OCI-LY7 (cell line): ENCODE measurements around the gene LRG1. TPM values are rescaled to one million over a fixed set of nuclear protein-coding genes. Genes with fewer than 3 reads are reported as not detected.
A peak's percentile ranks its signal among the peaks of the same experiment; 100 is the strongest.

Experiments used
- BruUV-seq: library from RNA; stranded (reverse); fragments of 400-500 nt; replicated peaks from 2 replicates; lab custom pipeline; 2021; lab: Mats Ljungman, UMichigan
- CTCF ChIA-PET: fragments of 300-600 bp; sonication (Branson Sonifier 250); formaldehyde crosslinking; loops from one replicate; lab custom pipeline; 2022; ENCODE audit warnings: antibody characterized with exemption; ENCODE audit not compliant: unreplicated experiment; lab: Charles Lee
- POLR2A ChIA-PET: fragments of 300-600 bp; sonication (Branson Sonifier 250); formaldehyde crosslinking; loops from one replicate; lab custom pipeline; 2022; ENCODE audit warnings: antibody characterized with exemption; lab: Charles Lee
- DNase-seq: peaks from one replicate; pipeline ENCODE4 v3.0.0-alpha.2; 2015; ENCODE audit warnings: low spot score
- H2AFZ ChIP-seq: fragments of 200-600 bp; sonication (generic), shearing (Covaris generic); 2 replicates; pipeline ENCODE4 v1.6.1; 2014; ENCODE audit warnings: mild to moderate bottlenecking, antibody characterized with exemption, low read length, moderate library complexity
- H3K27ac ChIP-seq: fragments of 200-600 bp; sonication (generic); 2 replicates; pipeline ENCODE4 v1.5.1; 2014; ENCODE audit warnings: mixed run types, low read depth, mild to moderate bottlenecking, moderate library complexity, low read length, inconsistent platforms; ENCODE audit not compliant: poor library complexity, severe bottlenecking
- H3K36me3 ChIP-seq: fragments of 200-600 bp; sonication (generic); 2 replicates; pipeline ENCODE4 v1.6.1; 2014; ENCODE audit warnings: mild to moderate bottlenecking, antibody characterized with exemption, low read length, moderate library complexity, mixed read lengths; ENCODE audit not compliant: insufficient read depth
- H3K4me1 ChIP-seq: fragments of 200-600 bp; sonication (generic); 2 replicates; pipeline ENCODE4 v1.5.1; 2014; ENCODE audit warnings: mild to moderate bottlenecking, low read length; ENCODE audit not compliant: insufficient read depth, poor library complexity, severe bottlenecking
- H3K4me2 ChIP-seq: fragments of 200-600 bp; sonication (generic); 2 replicates; pipeline ENCODE4 v1.6.1; 2014; ENCODE audit warnings: mild to moderate bottlenecking, low read length
- H3K4me3 ChIP-seq: fragments of 200-600 bp; sonication (generic); 2 replicates; pipeline ENCODE4 v1.5.1; 2014; ENCODE audit warnings: mild to moderate bottlenecking, low read depth, low read length; ENCODE audit not compliant: poor library complexity, severe bottlenecking
- H3K79me2 ChIP-seq: fragments of 200-600 bp; sonication (generic); 2 replicates; pipeline ENCODE4 v1.6.1; 2016; ENCODE audit warnings: low read depth, mild to moderate bottlenecking, low read length, moderate library complexity, mixed read lengths; ENCODE audit not compliant: insufficient read depth
- H3K9me2 ChIP-seq: fragments of 200-600 bp; sonication (generic); 2 replicates; pipeline ENCODE4 v1.6.1; 2016; ENCODE audit warnings: mild to moderate bottlenecking, low read length, mixed read lengths; ENCODE audit not compliant: insufficient read depth
- H3K9me3 ChIP-seq: fragments of 200-600 bp; sonication (generic); 2 replicates; pipeline ENCODE4 v1.6.1; 2014; ENCODE audit warnings: mild to moderate bottlenecking, mixed run types, low read length, mixed read lengths
- H4K20me1 ChIP-seq: fragments of 200-600 bp; sonication (generic); 2 replicates; pipeline ENCODE4 v1.6.1; 2014; ENCODE audit warnings: mild to moderate bottlenecking, antibody characterized with exemption, low read length, moderate library complexity, mixed read lengths; ENCODE audit not compliant: insufficient read depth
- EZH2phosphoT487 ChIP-seq: fragments of 200-600 bp; sonication (generic); IDR thresholded peaks from 2 replicates; pipeline ENCODE4 v1.6.1; 2018; ENCODE audit warnings: low read depth, borderline replicate concordance, mild to moderate bottlenecking, mixed run types, antibody characterized with exemption, low read length, moderate library complexity, mixed read lengths
- intact Hi-C: fragments of 100-400 bp; cut with micrococcal nuclease; formaldehyde crosslinking; loops from one replicate; pipeline ENCODE4 v1.10.0; 2022; ENCODE audit not compliant: unreplicated experiment
- total RNA-seq, 2 experiments: library from RNA; depleted of rRNA in 1 of 2; stranded (reverse); fragments of >200 nt in 1 of 2; shearing (Covaris generic) in 1 of 2; gene quantifications; 2 replicates each; pipeline ENCODE4 v1.2.3, GENCODE V29; 2014 to 2022
- TF ChIP-seq, protein P1 (sequence below): fragments of 200-600 bp; sonication (generic); conservative IDR thresholded peaks from 2 replicates; pipeline ENCODE4 v1.5.1; 2014; ENCODE audit warnings: mild to moderate bottlenecking, antibody characterized with exemption, low read length, moderate library complexity, mixed read lengths

LRG1 gene
- total RNA-seq, 2 experiments from 2014 or later, result 1.6 to 1.9 TPM

DNA sequence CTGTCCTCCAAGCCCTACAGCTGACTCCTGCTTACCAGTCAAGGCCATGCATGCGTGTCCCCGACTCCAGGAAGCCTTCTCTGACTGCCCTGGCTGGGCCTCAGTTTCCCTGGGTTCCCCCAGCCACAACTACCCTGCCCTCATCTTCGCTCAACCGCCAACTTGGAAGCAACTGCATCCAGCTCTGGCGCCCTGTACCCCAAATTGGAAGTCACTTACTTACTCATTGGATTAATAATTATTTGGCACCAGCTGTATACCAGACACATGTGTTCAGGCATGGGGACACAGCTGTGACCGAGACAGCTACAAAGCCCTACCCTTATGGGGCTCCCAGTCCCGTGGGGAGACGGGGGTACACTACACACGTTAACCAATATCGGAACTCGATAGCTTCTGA, 30.6 kb upstream of the LRG1 start:
- Histone ChIP-seq H3K79me2 (no peaks in the 10 kb centered on the region), H3K27ac (no peak overlapping the region), H4K20me1 (no peaks in the 10 kb centered on the region), H2AFZ (no peak overlapping the region), H3K4me1 (no peaks in the 10 kb centered on the region), H3K4me2 (no peak overlapping the region), H3K9me2 (no peaks in the 10 kb centered on the region), H3K9me3 (no peaks in the 10 kb centered on the region), H3K36me3 (no peaks in the 10 kb centered on the region), H3K4me3 (no peak overlapping the region)
- CTCF ChIA-PET, result no interaction called here
- POLR2A ChIA-PET, result interaction anchor here (1.3 kb wide), 1 partner anchor 62 kb away, joined by 3 read pairs; no protein-coding TSS in a partner anchor
- BruUV-seq, result no TSS peak
- intact Hi-C loops, result no loop called here
- no peak for TF ChIP-seq EZH2phosphoT487
- TF ChIP-seq, protein P1, sequence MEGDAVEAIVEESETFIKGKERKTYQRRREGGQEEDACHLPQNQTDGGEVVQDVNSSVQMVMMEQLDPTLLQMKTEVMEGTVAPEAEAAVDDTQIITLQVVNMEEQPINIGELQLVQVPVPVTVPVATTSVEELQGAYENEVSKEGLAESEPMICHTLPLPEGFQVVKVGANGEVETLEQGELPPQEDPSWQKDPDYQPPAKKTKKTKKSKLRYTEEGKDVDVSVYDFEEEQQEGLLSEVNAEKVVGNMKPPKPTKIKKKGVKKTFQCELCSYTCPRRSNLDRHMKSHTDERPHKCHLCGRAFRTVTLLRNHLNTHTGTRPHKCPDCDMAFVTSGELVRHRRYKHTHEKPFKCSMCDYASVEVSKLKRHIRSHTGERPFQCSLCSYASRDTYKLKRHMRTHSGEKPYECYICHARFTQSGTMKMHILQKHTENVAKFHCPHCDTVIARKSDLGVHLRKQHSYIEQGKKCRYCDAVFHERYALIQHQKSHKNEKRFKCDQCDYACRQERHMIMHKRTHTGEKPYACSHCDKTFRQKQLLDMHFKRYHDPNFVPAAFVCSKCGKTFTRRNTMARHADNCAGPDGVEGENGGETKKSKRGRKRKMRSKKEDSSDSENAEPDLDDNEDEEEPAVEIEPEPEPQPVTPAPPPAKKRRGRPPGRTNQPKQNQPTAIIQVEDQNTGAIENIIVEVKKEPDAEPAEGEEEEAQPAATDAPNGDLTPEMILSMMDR, result no peak
- no peak for DNase-seq

DNA sequence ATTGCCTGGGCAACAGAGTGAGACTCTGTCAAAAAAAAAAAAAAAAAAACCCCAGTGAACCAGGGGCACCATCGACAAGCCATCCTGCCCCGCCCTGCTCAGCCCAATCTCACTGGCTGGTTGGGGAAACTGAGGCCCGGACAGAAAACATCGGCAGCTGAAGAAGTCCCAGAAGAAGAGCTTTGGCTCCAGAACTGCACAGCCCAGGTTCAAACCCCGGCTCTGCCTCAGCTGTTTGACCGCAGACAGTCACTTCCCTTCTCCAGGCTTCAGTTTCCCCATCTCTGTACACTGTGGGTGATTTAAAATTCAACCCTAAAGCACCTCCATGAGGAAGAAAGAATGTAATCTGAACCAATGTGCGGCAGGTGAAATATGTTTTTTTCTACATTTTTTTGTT, 29.1 kb upstream of the LRG1 start:
- Histone ChIP-seq H3K9me3 (no peaks in the 10 kb centered on the region), H3K79me2 (no peaks in the 10 kb centered on the region), H3K4me3 (no peak overlapping the region), H3K4me1 (no peaks in the 10 kb centered on the region), H3K36me3 (no peaks in the 10 kb centered on the region), H3K27ac (no peak overlapping the region), H2AFZ (no peak overlapping the region), H3K9me2 (no peaks in the 10 kb centered on the region), H4K20me1 (no peaks in the 10 kb centered on the region), H3K4me2 (no peak overlapping the region)
- intact Hi-C loops, result no loop called here
- TF ChIP-seq, protein P1, result no peak
- TF ChIP-seq EZH2phosphoT487, result no peak
- ChIA-PET CTCF (no interaction called here), POLR2A (no interaction called here)
- no TSS peak for BruUV-seq
- no peak for DNase-seq

DNA sequence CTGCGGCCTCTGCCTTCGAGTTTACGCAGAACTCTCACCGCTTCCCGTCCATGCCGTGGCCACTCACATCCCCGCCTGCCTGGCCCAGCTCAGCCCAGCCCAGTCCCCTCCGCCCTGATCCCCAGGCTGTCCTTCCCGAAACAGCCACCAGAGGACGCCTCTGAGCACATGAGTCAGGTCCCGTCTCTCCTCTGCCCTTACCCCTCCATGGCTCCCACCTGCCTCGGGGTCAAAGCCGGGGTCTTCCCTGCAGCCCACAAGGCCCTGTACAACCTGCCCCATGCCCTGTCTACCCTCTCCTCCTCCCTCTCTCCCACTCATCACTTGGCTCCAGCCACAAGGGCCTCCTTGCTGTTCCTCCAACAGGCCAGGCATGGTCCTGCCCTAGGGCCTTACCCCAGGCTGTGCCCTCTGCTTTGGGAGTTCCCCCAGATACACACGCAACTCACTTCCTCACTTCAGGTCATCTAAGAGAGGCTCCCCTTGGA, 27.8 kb upstream of the LRG1 start:
- Histone ChIP-seq H3K9me2 (no peaks in the 10 kb centered on the region), H3K36me3 (no peaks in the 10 kb centered on the region), H4K20me1 (no peaks in the 10 kb centered on the region), H3K4me1 (no peaks in the 10 kb centered on the region), H3K27ac (no peak overlapping the region), H3K9me3 (no peaks in the 10 kb centered on the region), H2AFZ (no peak overlapping the region), H3K79me2 (no peaks in the 10 kb centered on the region), H3K4me3 (no peak overlapping the region), H3K4me2 (no peak overlapping the region)
- intact Hi-C loops, result loop anchor here (2.0 kb wide), 1 partner anchor 69 kb away; no protein-coding TSS in a partner anchor
- peak; percentile 33 for DNase-seq
- POLR2A ChIA-PET, result no interaction called here
- CTCF ChIA-PET, result interaction anchor here (1.0 kb wide), 1 partner anchor 69 kb away, joined by 3 read pairs; no protein-coding TSS in a partner anchor
- TF ChIP-seq, protein P1, result peak; percentile 80
- no peak for TF ChIP-seq EZH2phosphoT487
- BruUV-seq, result no TSS peak
